H1 (cell line): ENCODE results near the gene DDB1. TPM values are rescaled to one million over a fixed set of nuclear protein-coding genes. Genes with fewer than 3 reads are reported as not detected.

ENCODE experiments used
- CTCF ChIA-PET: fragments of 300-600 bp; sonication (Branson Sonifier 250); formaldehyde crosslinking; loops from one replicate; lab custom pipeline; 2021; ENCODE audit not compliant: partially characterized antibody; lab: Charles Lee
- POLR2A ChIA-PET: fragments of 300-600 bp; sonication (Branson Sonifier 250); formaldehyde crosslinking; loops from one replicate; lab custom pipeline; 2021; ENCODE audit warnings: inconsistent platforms; ENCODE audit not compliant: partially characterized antibody; lab: Charles Lee
- DNase-seq, 2 experiments: peaks; one replicate each; pipeline versions ENCODE4 v3.0.0 to v3.0.0-alpha.2; 2010 to 2022; ENCODE audit warnings: low spot score in 2 of 2, low read depth in 1 of 2, mixed read lengths in 1 of 2
- FAIRE-seq: peaks from 2 replicates; lab custom pipeline; 2011; peaks lifted over from hg19 to GRCh38; lab: Jason Lieb, UNC
- H2AFZ ChIP-seq: 2 replicates; pipeline ENCODE4 v1.8.1; 2012; ENCODE audit warnings: low read length, inconsistent platforms
- H2AK5ac ChIP-seq: 2 replicates; pipeline ENCODE4 v1.6.1; 2013; ENCODE audit warnings: low read depth, low read length
- H2BK120ac ChIP-seq: replicated peaks from 2 replicates; pipeline ENCODE3; 2013; ENCODE audit warnings: low read depth, low read length, inconsistent platforms
- H2BK12ac ChIP-seq: 2 replicates; pipeline ENCODE4 v1.6.1; 2013; ENCODE audit warnings: low read depth, low read length
- H2BK15ac ChIP-seq: 2 replicates; pipeline ENCODE4 v1.6.1; 2013; ENCODE audit warnings: low read length
- H2BK20ac ChIP-seq: 2 replicates; pipeline ENCODE4 v1.6.1; 2013; ENCODE audit warnings: low read length
- H2BK5ac ChIP-seq: 2 replicates; pipeline ENCODE4 v1.6.1; 2013; ENCODE audit warnings: low read depth, low read length
- H3K14ac ChIP-seq: 2 replicates; pipeline ENCODE4 v1.6.1; 2013; ENCODE audit warnings: inconsistent platforms; ENCODE audit not compliant: insufficient read length
- H3K18ac ChIP-seq: 2 replicates; pipeline ENCODE4 v1.6.1; 2013; ENCODE audit warnings: low read length; ENCODE audit errors: extremely low read depth
- H3K23ac ChIP-seq: 2 replicates; pipeline ENCODE4 v1.6.1; 2013; ENCODE audit warnings: inconsistent platforms; ENCODE audit not compliant: insufficient read length
- H3K23me2 ChIP-seq: 2 replicates; pipeline ENCODE4 v1.6.1; 2013; ENCODE audit warnings: low read depth, low read length
- H3K27ac ChIP-seq: 2 replicates; pipeline ENCODE4 v1.6.1; 2011; ENCODE audit warnings: low read depth, low read length, inconsistent platforms
- H3K27me3 ChIP-seq, 4 experiments: replicated peaks in 1 of 4; 1 replicate in 1 of 4; 2 replicates in 3 of 4; pipeline versions ENCODE4 v1.6.1 to v1.8.1; 2011 to 2013; ENCODE audit warnings: low read length in 3 of 4, mild to moderate bottlenecking in 3 of 4, inconsistent platforms in 2 of 4, mixed read lengths in 2 of 4, moderate library complexity in 1 of 4; ENCODE audit not compliant: control insufficient read depth in 3 of 4, insufficient read depth in 3 of 4; ENCODE audit errors: extremely low read depth in 1 of 4
- H3K36me3 ChIP-seq, 4 experiments: 2 replicates each; pipeline versions ENCODE4 v1.6.1 to v1.8.1; 2011 to 2013; ENCODE audit warnings: mild to moderate bottlenecking in 4 of 4, low read length in 3 of 4, moderate library complexity in 2 of 4, control low read depth in 1 of 4, inconsistent platforms in 1 of 4; ENCODE audit not compliant: insufficient read depth in 4 of 4, control insufficient read depth in 2 of 4
- H3K4ac ChIP-seq: replicated peaks from 2 replicates; pipeline ENCODE3; 2013; ENCODE audit warnings: low read length, low read depth, mixed read lengths, inconsistent platforms; ENCODE audit not compliant: insufficient read length
- H3K4me1 ChIP-seq, 4 experiments: replicated peaks in 1 of 4; 1 replicate in 1 of 4; 2 replicates in 3 of 4; pipeline versions ENCODE4 v1.6.1 to v1.8.1; 2011 to 2013; ENCODE audit warnings: low read length in 3 of 4, inconsistent platforms in 2 of 4, mixed read lengths in 1 of 4; ENCODE audit not compliant: insufficient read depth in 4 of 4, control insufficient read depth in 3 of 4
- H3K4me2 ChIP-seq, 2 experiments: 2 replicates each; pipeline versions ENCODE4 v1.6.1 to v1.8.1; 2011 to 2013; ENCODE audit warnings: low read depth in 2 of 2, low read length in 2 of 2, control low read depth in 1 of 2, inconsistent platforms in 1 of 2, mild to moderate bottlenecking in 1 of 2; ENCODE audit not compliant: insufficient read depth in 1 of 2
- H3K4me3 ChIP-seq, 4 experiments: fragments of 200-600, 300-600 bp in 1 of 4; sonication (generic), shearing (Covaris generic), sonication (Bioruptor Twin) in 1 of 4; 2 replicates each; pipeline versions ENCODE4 v1.5.1 to v1.8.1; 2011 to 2016; ENCODE audit warnings: low read length in 4 of 4, low read depth in 3 of 4, control low read depth in 2 of 4, inconsistent platforms in 2 of 4, mild to moderate bottlenecking in 2 of 4, mixed read lengths in 1 of 4, moderate library complexity in 1 of 4; ENCODE audit not compliant: insufficient read depth in 2 of 4; ENCODE audit errors: extremely low read depth in 1 of 4
- H3K56ac ChIP-seq: replicated peaks from 2 replicates; pipeline ENCODE3; 2013; ENCODE audit warnings: low read depth, mild to moderate bottlenecking, mixed read lengths, low read length, inconsistent platforms; ENCODE audit not compliant: insufficient read length
- H3K79me1 ChIP-seq: 2 replicates; pipeline ENCODE4 v1.6.1; 2013; ENCODE audit warnings: low read depth, low read length, control low read depth
- H3K79me2 ChIP-seq, 2 experiments: 2 replicates each; pipeline versions ENCODE4 v1.6.1 to v1.8.1; 2012 to 2013; ENCODE audit warnings: low read length in 2 of 2, mild to moderate bottlenecking in 2 of 2, inconsistent platforms in 1 of 2; ENCODE audit not compliant: insufficient read depth in 2 of 2, control insufficient read depth in 1 of 2
- H3K9ac ChIP-seq, 4 experiments: replicated peaks in 1 of 4; 1 replicate in 1 of 4; 2 replicates in 3 of 4; pipeline versions ENCODE4 v1.6.1 to v1.8.1; 2011 to 2013; ENCODE audit warnings: low read depth in 3 of 4, low read length in 3 of 4, control low read depth in 2 of 4, mild to moderate bottlenecking in 2 of 4, moderate library complexity in 2 of 4, inconsistent platforms in 1 of 4; ENCODE audit errors: extremely low read depth in 1 of 4
- H3K9me3 ChIP-seq, 2 experiments: 2 replicates each; pipeline versions ENCODE4 v1.6.1 to v1.8.1; 2012 to 2013; ENCODE audit warnings: mild to moderate bottlenecking in 2 of 2, moderate library complexity in 2 of 2, control low read depth in 1 of 2, inconsistent platforms in 1 of 2, low read depth in 1 of 2, low read length in 1 of 2, mixed read lengths in 1 of 2; ENCODE audit not compliant: insufficient read depth in 2 of 2
- H4K20me1 ChIP-seq, 2 experiments: replicated peaks in 1 of 2; 2 replicates each; pipeline versions ENCODE3 to v1.8.1; 2011 to 2013; ENCODE audit warnings: inconsistent platforms in 2 of 2, low read length in 2 of 2, mild to moderate bottlenecking in 1 of 2; ENCODE audit not compliant: insufficient read depth in 2 of 2, control insufficient read depth in 1 of 2
- H4K5ac ChIP-seq: 2 replicates; pipeline ENCODE4 v1.6.1; 2013; ENCODE audit warnings: low read length, low read depth, mixed read lengths, inconsistent platforms; ENCODE audit not compliant: insufficient read length
- H4K8ac ChIP-seq: 2 replicates; pipeline ENCODE4 v1.8.0; 2013; ENCODE audit warnings: mild to moderate bottlenecking, moderate library complexity, low read length, inconsistent platforms; ENCODE audit not compliant: insufficient read depth; ENCODE audit errors: extremely low read depth
- H4K91ac ChIP-seq: replicated peaks from 2 replicates; pipeline ENCODE3; 2013; ENCODE audit warnings: low read length, mixed read lengths, inconsistent platforms; ENCODE audit not compliant: insufficient read length
- ASH2L ChIP-seq: fragments of 200-600, 300-600 bp; sonication (generic); IDR thresholded peaks from one replicate; pipeline ENCODE4 v1.7.1; 2017; ENCODE audit warnings: low read length
- TAF1 ChIP-seq: IDR thresholded peaks from 2 replicates; pipeline ENCODE4 v1.6.1; 2011; ENCODE audit warnings: mild to moderate bottlenecking, low read depth, low read length
- WGBS, 2 experiments: shearing (Covaris generic) in 1 of 2; methylation state at CpG; one replicate each; pipeline versions ENCODE4 v1.1.6 to v1.1.7; 2013 to 2015; ENCODE audit warnings: low lambda C conversion rate in 2 of 2, mixed read lengths in 2 of 2, inconsistent platforms in 1 of 2, low coverage in 1 of 2, missing lambda C conversion rate in 1 of 2; ENCODE audit not compliant: insufficient replicate concordance in 2 of 2, insufficient coverage in 1 of 2, insufficient read length in 1 of 2; ENCODE audit errors: extremely low coverage in 1 of 2, missing lambda C conversion rate in 1 of 2; 5-methylcytosine and 5-hydroxymethylcytosine counted together
- polyA plus RNA-seq, 7 experiments: library from polyadenylated mRNA; depleted of rRNA in 3 of 7; stranded (reverse) in 5 of 7; unstranded in 2 of 7; fragments of >200 nt in 5 of 7; fragments of 200-250 nt in 2 of 7; gene quantifications; 1 replicate in 5 of 7; 2 replicates in 1 of 7; 4 replicates in 1 of 7; pipeline versions ENCODE4 v1.2.1 to v1.2.3, GENCODE V29; 2011 to 2013; ENCODE audit warnings: missing spikeins in 2 of 7, mixed read lengths in 2 of 7
- total RNA-seq: library from RNA; stranded (reverse); fragmentation: NEBNext Ultra II Directional; extraction: Animal tissue kit (Norgen Biotek cat#: 25700); gene quantifications from 2 replicates; pipeline ENCODE4 v1.2.1, GENCODE V29; 2021

DDB1 gene
- total and polyA plus RNA-seq, 2 of the 8 experiments (the other 6 are each of a cell fraction or from before 2014, with no cell fraction given), result 275 to 306 TPM

- no peak overlapping the region for H2AFZ ChIP-seq
- H2BK120ac ChIP-seq, result no peak overlapping the region
- no peaks in the 10 kb centered on the region for H3K79me1 ChIP-seq
- H2BK5ac ChIP-seq, result no peak overlapping the region
- no peak overlapping the region for H3K4me3 ChIP-seq
- 89% methylated on average over 6 of the region's 6 CpGs; no CpG with 5 or more reads in 1 of the 2 experiments for WGBS, 2 experiments
- H3K27ac ChIP-seq, result no peak overlapping the region
- no peak overlapping the region for H3K9ac ChIP-seq
- H3K56ac ChIP-seq, result no peak overlapping the region
- H3K18ac ChIP-seq, result no peak overlapping the region
- H3K27me3 ChIP-seq, result no peaks in the 10 kb centered on the region
- no peak overlapping the region for H2BK20ac ChIP-seq
- peaks cover 15 to 16% of the 10 kb centered on the region in 2 experiments for H3K9me3 ChIP-seq
- H3K23ac ChIP-seq, result no peak overlapping the region
- H4K91ac ChIP-seq, result no peak overlapping the region
- POLR2A ChIA-PET, result interaction anchor here (1.9 to 38.6 kb wide), 2 partner anchors 15 to 25 kb away, joined by 6 to 1106 read pairs; partner anchors contain the start of genes CYB561A3, DDB1, TKFC and TMEM138
- H2BK12ac ChIP-seq, result no peak overlapping the region
- TF ChIP-seq TAF1, result no peak
- TF ChIP-seq ASH2L, result no peak
- TF ChIP-seq, all 59 proteins: peak for 0
- Histone ChIP-seq H3K4me2 (no peak overlapping the region), H3K4ac (no peak overlapping the region), H4K5ac (no peak overlapping the region), H4K20me1 (no peaks in the 10 kb centered on the region), H4K8ac (no peak overlapping the region), H3K79me2 (no peaks in the 10 kb centered on the region), H3K23me2 (no peaks in the 10 kb centered on the region), H3K36me3 (peaks cover 0 to 25% (median 8%) of the 10 kb centered on the region in 4 experiments; a peak in 4 of 8 replicates), H2AK5ac (no peak overlapping the region), H3K14ac (no peak overlapping the region), H2BK15ac (no peak overlapping the region), H3K4me1 (no peaks in the 10 kb centered on the region)
- CTCF ChIA-PET, result no interaction called here
- no peak for DNase-seq
- FAIRE-seq, result no peak
Measured at GRCh38 chr11:61377461-61378160, 44.7 kb upstream of the DDB1 start.
